Amniotic epithelial cell (primary cell): ENCODE measurements around the gene JOSD2.
A peak's percentile ranks its signal among the peaks of the same experiment; 100 is the strongest.
"Not testable (repeated sequence)": the region's sequence is repeated elsewhere in the genome, so short reads cannot be mapped to it uniquely, and the experiment has no call there.

Experiments used
- DNase-seq: peaks from one replicate; pipeline ENCODE4 v3.0.0-alpha.2; 2010; ENCODE audit warnings: low read depth

JOSD2 gene

DNA sequence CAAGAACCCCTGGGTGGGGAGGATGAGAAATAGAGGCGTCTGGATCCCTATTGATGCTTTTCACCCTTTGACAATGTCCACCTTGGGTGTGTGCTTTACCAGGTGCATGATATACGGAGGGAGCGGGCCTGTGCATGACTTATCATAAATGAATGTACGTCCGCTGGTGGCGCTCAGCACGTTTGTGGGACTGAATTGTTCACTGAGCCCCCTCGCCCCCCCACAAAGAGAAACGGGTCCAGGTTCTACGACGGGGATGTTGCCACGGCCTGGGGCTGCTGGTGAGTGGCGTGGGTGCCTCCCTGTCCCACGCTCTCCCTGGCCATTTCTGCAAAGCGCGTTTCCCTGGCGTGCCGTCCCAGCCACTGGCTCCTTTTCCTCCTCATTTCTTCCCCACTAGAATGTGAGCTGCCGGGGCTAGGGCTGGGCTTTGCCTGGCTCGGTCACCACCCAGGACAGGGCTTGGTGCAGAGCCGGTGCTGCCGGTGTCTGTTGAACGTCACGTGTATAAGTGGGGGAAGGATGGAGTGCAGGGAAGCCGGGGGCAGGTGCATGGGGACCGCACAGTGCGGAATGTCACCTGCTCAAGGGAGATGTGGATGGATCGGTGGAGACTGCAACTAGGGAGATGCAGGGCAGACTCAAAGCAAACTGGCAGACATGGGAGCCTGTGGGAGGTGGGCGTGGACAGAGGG, 35.7 kb upstream of the JOSD2 start:
- DNase-seq = no peak

DNA sequence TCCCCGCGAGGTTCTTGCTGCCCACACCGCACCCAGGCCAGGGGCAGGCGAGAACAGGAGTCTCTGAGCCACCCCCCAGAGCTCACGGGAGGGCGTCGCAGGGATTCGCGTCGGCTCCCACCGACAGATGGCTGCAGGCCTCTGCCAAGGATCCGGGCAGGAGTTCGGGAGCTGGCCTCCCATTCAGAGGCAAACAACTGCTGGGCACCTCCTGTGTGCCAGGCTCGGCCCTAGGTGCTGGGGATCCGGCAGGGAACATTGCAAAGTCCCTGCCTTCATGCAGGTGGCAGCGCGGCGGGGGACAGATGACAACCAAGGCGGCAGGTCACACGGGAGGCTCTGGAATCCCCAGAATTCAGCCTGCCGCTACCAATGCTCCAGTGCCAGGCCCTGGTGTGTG, 32.0 kb upstream of the JOSD2 start:
- DNase-seq = no peak

- peak; percentile 52 for DNase-seq
These were observed 26.8 kb upstream of the JOSD2 start for GRCh38 chr19:50537769-50538230.

DNA sequence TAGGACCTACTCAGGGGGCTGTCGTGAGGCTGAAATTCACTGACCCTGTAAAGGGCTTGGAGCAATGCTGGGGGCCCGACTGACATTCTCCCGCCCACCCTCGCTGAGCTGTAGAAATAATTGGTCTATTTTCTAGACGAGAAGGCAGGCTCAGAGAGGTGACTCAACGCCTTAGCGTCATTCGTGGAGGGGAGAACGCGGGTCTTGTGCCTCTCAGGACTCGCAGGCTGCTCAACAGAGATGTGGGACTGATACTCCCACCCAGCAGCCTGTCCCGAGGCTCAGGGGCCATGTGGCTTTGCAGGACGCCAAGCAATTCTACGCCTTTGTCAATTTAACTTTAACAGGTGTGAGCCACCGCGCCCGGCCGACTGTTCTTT, 26.3 kb upstream of the JOSD2 start:
- DNase-seq = no peak

DNA sequence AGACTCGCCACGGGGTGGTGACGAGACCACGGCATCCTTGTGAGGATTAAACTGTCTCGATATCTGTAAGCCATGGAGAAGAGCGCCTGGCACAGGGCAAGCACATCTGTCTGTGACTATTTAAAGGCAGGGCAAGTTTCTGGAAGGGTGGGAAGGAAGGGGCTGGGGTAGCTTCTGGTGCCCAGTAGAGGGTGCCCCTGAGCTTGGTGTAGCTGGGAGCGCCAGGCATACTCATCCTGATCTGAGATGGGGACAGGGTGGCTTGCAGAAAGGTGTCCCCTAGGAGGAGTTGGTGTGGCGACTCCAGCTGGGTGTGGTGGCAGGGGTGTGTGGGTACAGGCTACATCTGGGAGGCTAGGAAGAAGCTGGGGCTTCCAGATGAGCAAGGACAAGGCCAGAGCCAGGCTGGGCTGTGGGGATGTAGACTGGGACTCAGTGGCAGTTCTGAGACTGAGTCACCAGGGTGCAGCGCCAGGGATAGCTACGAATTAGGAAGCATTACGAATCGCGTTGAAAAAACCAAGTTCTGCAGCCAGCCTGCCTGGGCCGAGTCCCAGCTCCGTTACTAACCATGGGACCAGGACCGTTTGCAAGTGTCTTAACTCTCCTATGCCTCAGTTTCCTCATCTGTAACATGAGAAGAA, 25.8 kb upstream of the JOSD2 start:
- DNase-seq = no peak

DNA sequence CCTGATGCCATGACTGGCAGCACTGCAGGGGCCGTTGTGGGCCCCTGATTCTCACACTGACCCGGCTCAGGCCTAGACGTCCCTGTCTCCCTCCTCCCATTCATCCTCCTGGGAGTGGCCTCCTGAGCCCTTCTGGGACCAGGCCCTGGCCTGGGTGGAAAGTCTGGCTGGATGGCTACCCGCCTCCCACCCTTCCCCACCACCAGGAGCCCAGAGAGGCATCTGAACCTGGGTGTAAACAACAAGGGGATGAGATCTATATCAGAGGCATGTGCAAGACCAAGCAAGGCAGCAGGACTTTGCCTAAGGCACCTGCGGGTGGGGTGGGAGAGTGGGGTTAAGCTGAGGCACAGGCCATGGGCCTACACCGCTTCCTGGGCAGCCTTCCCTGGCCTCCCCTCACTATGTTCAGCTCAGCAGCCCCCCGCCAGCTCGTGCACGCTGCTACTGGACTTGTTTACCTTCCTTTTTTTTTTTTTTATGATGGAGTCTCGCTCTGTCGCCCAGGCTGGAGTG, 24.7 kb upstream of the JOSD2 start:
- DNase-seq = no peak

DNA sequence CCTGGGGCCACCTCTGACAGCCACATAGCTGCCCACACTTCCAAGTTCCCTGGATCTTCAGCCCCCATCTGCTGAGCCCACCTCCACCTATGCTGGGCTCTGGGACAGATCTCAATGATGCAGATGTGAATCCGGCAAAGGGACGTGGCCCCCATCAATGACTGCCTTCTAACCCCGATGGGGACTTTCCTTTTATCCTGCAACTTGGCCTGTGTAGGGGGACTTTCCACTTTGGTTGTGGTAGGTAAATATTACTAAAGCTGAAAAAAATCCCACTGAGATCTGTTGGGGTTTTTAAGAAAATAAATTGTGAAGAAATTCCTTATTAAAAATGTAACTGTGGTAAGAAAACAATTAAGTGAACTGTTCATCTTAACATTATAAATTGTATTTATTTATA, 23.5 kb upstream of the JOSD2 start:
- no peak for DNase-seq

GRCh38 chr19:50532952-50533351, 22.0 kb upstream of the JOSD2 start:
- no peak for DNase-seq

GRCh38 chr19:50531171-50531612, 20.2 kb upstream of the JOSD2 start:
- no peak for DNase-seq

DNA sequence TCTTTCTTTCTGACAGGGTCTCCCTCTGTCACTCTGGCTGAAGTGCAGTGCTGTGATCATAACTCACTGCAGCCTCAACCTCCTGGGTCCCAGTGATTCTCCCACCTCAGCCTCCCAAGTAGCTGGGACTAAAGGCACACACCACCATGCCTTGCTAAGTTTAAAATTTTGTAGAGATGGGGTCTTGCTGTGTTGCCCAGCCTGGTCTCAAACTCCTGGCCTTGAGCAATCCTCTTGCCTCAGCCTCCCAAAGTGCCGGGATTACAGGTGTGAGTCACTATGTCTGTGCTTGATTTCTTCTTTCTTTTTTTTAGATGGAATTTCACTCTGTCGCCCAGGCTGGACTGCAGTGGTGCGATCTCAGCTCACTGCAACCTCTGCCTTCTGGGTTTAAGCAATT, 17.1 kb upstream of the JOSD2 start:
- DNase-seq = not testable (repeated sequence)

DNA sequence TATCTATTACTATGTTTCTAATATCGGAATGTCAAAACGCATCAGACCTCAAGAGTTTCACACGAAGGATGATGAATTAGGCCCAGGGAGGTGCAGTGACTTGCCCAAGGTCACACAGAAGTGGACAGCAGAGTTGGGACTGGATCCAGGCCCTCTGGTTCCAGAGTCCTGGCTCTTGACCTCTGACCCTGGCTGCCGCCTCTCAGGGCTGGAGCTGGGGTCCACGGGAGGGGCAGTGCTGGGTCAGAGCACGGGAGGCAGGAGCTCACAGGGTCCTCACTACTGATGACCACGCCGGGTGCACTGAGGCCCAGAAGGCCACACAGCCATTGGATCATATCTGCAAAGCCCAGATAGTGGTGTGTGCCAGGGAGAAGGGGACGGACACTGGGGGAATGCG, 11.9 kb upstream of the JOSD2 start:
- DNase-seq = no peak

- no peak for DNase-seq
These were observed 10.0 kb upstream of the JOSD2 start for GRCh38 chr19:50520822-50521465.

GRCh38 chr19:50519006-50519575, 8.1 kb upstream of the JOSD2 start:
- no peak for DNase-seq

GRCh38 chr19:50518091-50519005, 7.4 kb upstream of the JOSD2 start:
- no peak for DNase-seq

- DNase-seq = no peak
These were observed 6.7 kb upstream of the JOSD2 start for GRCh38 chr19:50517704-50518075.

DNA sequence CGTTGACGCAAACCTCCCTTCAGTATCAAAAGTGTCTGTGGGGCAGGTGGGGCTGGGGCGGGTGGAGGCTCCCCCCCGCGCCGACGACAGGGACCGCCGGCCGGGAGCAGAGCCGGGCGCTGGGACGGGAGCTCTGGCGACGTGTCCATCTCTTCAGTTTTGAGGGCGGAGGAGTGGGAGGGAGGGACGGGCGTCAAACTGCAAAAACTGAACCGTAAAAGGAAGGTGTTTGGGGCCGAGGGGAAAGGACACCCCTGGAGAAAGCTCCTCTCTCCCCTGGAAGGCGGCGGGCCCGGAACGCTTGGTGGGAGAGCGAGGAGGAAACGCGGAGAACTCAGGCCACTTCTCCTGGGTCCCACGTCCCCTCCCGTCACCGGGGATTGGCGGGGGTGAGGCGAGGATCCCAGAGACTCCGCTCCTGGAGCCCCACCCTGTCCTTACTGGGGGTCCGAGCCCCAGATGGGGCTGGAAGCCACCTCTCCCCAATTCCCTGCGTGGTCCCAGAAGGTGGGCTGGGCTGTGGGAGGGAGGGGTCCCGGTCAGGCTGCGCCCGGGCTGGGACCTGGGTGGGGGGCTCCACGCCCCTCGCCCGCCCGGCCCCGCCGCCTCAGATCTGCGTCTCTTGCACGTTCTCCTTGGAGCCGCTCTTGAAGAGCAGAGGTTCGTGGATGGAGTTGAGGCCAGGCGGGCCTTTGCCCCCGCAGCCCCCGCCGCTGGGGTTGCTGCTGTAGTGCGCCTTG, 6.1 kb upstream of the JOSD2 start:
- no peak for DNase-seq

DNA sequence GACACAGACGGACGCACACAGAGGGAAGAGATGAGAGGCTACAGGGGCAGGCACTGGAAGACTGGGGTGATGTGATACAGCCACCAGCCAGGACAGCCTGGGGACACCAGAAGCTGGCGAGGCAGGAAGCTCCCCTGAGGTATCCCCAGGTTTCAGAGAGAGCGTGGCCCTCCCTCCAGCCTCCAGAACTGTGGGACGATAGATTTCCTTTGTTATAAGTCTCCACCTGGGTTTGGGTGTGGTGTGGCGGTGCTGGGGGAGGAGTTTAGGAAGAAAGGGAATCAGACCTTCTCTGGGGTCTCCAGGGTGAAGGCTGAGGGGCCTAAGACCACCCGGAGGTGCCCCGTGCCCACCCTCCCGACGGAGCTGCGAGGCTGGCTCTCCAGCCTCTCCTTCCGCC, 5.5 kb upstream of the JOSD2 start:
- DNase-seq = no peak

DNA sequence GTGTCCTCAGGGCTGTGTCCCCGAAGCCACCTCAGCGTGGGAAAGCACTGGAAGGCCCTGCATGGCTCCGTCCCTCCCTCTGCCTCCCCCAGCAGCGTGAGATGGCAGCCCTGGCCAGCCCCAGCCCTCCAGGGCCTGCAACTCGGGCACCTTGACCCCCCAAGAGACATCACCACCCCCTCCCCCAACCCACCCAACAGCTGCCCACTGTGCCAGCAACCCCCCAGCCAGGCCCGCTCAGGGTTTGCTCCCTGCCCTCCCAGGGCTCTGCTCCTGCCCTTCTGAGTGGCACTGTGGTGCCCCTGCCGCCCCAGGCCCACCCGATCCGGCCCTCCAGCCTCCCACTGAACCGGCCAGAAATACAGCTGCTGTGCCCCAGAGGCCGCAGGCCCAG, 4.2 kb upstream of the JOSD2 start:
- no peak for DNase-seq

GRCh38 chr19:50514346-50515167, 3.6 kb upstream of the JOSD2 start:
- DNase-seq = no peak

GRCh38 chr19:50513746-50514345, 2.9 kb upstream of the JOSD2 start, which contains the start of gene ASPDH:
TSS of gene ASPDH (minus strand) at chr19:50513913. CDS start at chr19:50513823, 90 bp downstream.
- no peak for DNase-seq
